Vagina (tissue), 2 donors: ENCODE measurements around the gene EIPR1. TPM values are rescaled to one million over a fixed set of nuclear protein-coding genes. Genes with fewer than 3 reads are reported as not detected.

Experiments
- DNase-seq, 2 donors: peaks; one replicate each; pipeline ENCODE4 v3.0.0-alpha.2; 2017; ENCODE audit errors: extremely low spot score in 2 of 2
- H3K27ac ChIP-seq: fragments of 200-600 bp; sonication (generic); one replicate; pipeline ENCODE4 v1.5.1; 2019
- H3K27me3 ChIP-seq: fragments of 200-600 bp; sonication (generic); one replicate; pipeline ENCODE4 v1.5.1; 2019
- H3K36me3 ChIP-seq, 2 donors: fragments of 200-600 bp; sonication (generic); one replicate each; pipeline ENCODE4 v1.5.1; 2017 to 2019
- H3K4me1 ChIP-seq: fragments of 200-600 bp; sonication (generic); one replicate; pipeline ENCODE4 v1.5.1; 2019
- H3K4me3 ChIP-seq, 2 donors: fragments of 200-600 bp; sonication (generic); 1 replicate in 1 of 2; 2 replicates in 1 of 2; pipeline ENCODE4 v1.5.1; 2016 to 2019
- H3K9me3 ChIP-seq: fragments of 200-600 bp; sonication (generic); one replicate; pipeline ENCODE4 v1.5.1; 2019
- CTCF ChIP-seq, 3 experiments: fragments of 450-650 bp in 2 of 3; fragments of 200-600 bp in 1 of 3; sonication (generic) in 1 of 3; IDR thresholded peaks; one replicate each; pipeline ENCODE4 v1.5.1; 2017 to 2019; ENCODE audit warnings: antibody characterized with exemption in 3 of 3, mild to moderate bottlenecking in 2 of 3, moderate library complexity in 2 of 3
- POLR2A ChIP-seq, 2 donors: fragments of 450-650 bp; IDR thresholded peaks; one replicate each; pipeline ENCODE4 v1.6.1; 2017; ENCODE audit warnings: antibody characterized with exemption in 2 of 2, mild to moderate bottlenecking in 2 of 2, moderate library complexity in 2 of 2
- POLR2AphosphoS5 ChIP-seq, 2 donors: sonication (generic); formaldehyde crosslinking; IDR thresholded peaks; one replicate each; pipeline ENCODE4 v1.9.0; 2017; ENCODE audit warnings: antibody characterized with exemption in 2 of 2, mild to moderate bottlenecking in 2 of 2, low read depth in 1 of 2; ENCODE audit not compliant: insufficient read depth in 1 of 2
- intact Hi-C: fragments of 100-400 bp; cut with DNase I; formaldehyde crosslinking; loops from one replicate; pipeline ENCODE4 v1.15.1; 2023
- total RNA-seq: library from RNA; depleted of rRNA; stranded (reverse); fragments of >200 nt; gene quantifications from one replicate; pipeline ENCODE4 v1.2.3, GENCODE V29; 2016

EIPR1 gene
- total RNA-seq, 1 donor from 2014 or later, result 39.8 TPM

GRCh38 chr2:3142961-3143571, 234.6 kb downstream of the EIPR1 start:
- Histone ChIP-seq H3K27me3 (no peaks in the 10 kb centered on the region), H3K27ac (no peak overlapping the region), H3K9me3 (no peaks in the 10 kb centered on the region), H3K4me1 (no peaks in the 10 kb centered on the region), H3K36me3 (no peaks in the 10 kb centered on the region), H3K4me3 (no peak overlapping the region)
- intact Hi-C loops, result no loop called here
- no peak for TF ChIP-seq POLR2A (IDR thresholded peaks at IDR 0.05)
- no peak for TF ChIP-seq POLR2AphosphoS5 (IDR thresholded peaks at IDR 0.05; ENCODE audit: insufficient read depth in 1 of 2, low read depth in 1 of 2)
- no peak for TF ChIP-seq CTCF (IDR thresholded peaks at IDR 0.05)
- no peak for DNase-seq

DNA sequence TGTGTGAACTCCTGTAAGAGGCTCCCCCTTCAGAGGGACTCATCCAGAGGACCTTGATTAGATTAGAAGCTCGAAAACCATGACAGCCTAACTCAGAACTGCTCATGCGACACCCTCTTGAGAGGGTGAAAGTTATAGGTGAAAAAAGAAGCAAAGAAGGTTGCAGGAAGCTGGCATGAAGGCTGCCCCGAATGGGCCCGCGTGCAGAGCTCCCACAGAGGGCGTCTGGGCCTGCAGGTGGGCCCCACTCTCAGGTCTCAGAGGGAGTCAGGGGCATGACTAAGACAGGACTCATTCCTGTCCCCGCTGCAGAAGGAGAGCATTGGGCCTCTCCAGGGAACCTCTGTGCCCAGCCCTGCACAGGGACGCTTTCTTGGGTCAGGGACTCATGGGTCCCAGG, 235.4 kb downstream of the EIPR1 start:
- DNase-seq, result no peak
- intact Hi-C loops, result no loop called here
- Histone ChIP-seq H3K4me3 (no peak overlapping the region), H3K27me3 (no peaks in the 10 kb centered on the region), H3K4me1 (no peaks in the 10 kb centered on the region), H3K27ac (no peak overlapping the region), H3K36me3 (no peaks in the 10 kb centered on the region), H3K9me3 (no peaks in the 10 kb centered on the region)
- no peak for TF ChIP-seq POLR2A (IDR thresholded peaks at IDR 0.05)
- no peak for TF ChIP-seq POLR2AphosphoS5 (IDR thresholded peaks at IDR 0.05; ENCODE audit: insufficient read depth in 1 of 2, low read depth in 1 of 2)
- TF ChIP-seq CTCF (IDR thresholded peaks at IDR 0.05), result no peak

- no peak for TF ChIP-seq CTCF (IDR thresholded peaks at IDR 0.05)
- no peak for TF ChIP-seq POLR2A (IDR thresholded peaks at IDR 0.05)
- TF ChIP-seq POLR2AphosphoS5 (IDR thresholded peaks at IDR 0.05; ENCODE audit: insufficient read depth in 1 of 2, low read depth in 1 of 2), result no peak
- no peaks in the 10 kb centered on the region for H3K9me3 ChIP-seq
- intact Hi-C loops, result no loop called here
- H3K4me3 ChIP-seq, result no peak overlapping the region
- peak in 1 of 2 donors; percentile 70 for DNase-seq
- H3K36me3 ChIP-seq, result no peaks in the 10 kb centered on the region
- no peaks in the 10 kb centered on the region for H3K27me3 ChIP-seq
- H3K27ac ChIP-seq, result no peak overlapping the region
- no peaks in the 10 kb centered on the region for H3K4me1 ChIP-seq
These were observed 235.9 kb downstream of the EIPR1 start for GRCh38 chr2:3141696-3142095.

GRCh38 chr2:3139906-3140305, 237.7 kb downstream of the EIPR1 start:
- H3K4me1 ChIP-seq, result no peaks in the 10 kb centered on the region
- intact Hi-C loops, result no loop called here
- no peak for DNase-seq
- H3K36me3 ChIP-seq, result no peaks in the 10 kb centered on the region
- H3K27me3 ChIP-seq, result no peaks in the 10 kb centered on the region
- no peak overlapping the region for H3K27ac ChIP-seq
- H3K4me3 ChIP-seq, result no peak overlapping the region
- no peaks in the 10 kb centered on the region for H3K9me3 ChIP-seq
- TF ChIP-seq POLR2AphosphoS5 (IDR thresholded peaks at IDR 0.05; ENCODE audit: insufficient read depth in 1 of 2, low read depth in 1 of 2) (no peak), POLR2A (IDR thresholded peaks at IDR 0.05) (no peak), CTCF (IDR thresholded peaks at IDR 0.05) (no peak)

Other genes with a start within 250 kb of the EIPR1 start
- gene TRAPPC12, start 1.9 kb upstream of the EIPR1 start, total RNA-seq, result 94.8 TPM
- 26.3 TPM for gene ADI1, start 141.7 kb upstream of the EIPR1 start, total RNA-seq
- gene RNASEH1, start 180.5 kb upstream of the EIPR1 start, total RNA-seq, result 17.2 TPM
- gene RPS7, start 197.4 kb upstream of the EIPR1 start, total RNA-seq, result 2,989 TPM
- gene COLEC11, start 217.3 kb upstream of the EIPR1 start, total RNA-seq, result not detected